K562 (cell line): ENCODE measurements around the gene ATP6V1G2. TPM values are rescaled to one million over a fixed set of nuclear protein-coding genes. Genes with fewer than 3 reads are reported as not detected.
A peak's percentile ranks its signal among the peaks of the same experiment; 100 is the strongest.

Experiments used
- CBX8 ChIP-seq: fragments of 200-600 bp; sonication (generic); IDR thresholded peaks from 2 replicates; pipeline ENCODE4 v1.6.1; 2012; ENCODE audit warnings: borderline replicate concordance, mixed run types, low read depth, mild to moderate bottlenecking, moderate library complexity, mixed read lengths, low read length, control low read depth, inconsistent platforms; ENCODE audit not compliant: poor library complexity, severe bottlenecking; ENCODE audit errors: extremely low read depth
- CHD1 ChIP-seq: fragments of 200-600 bp; sonication (generic); IDR thresholded peaks from one replicate; pipeline ENCODE4 v1.6.1; 2012; ENCODE audit warnings: mild to moderate bottlenecking, moderate library complexity, low read length, inconsistent platforms
- ETV1 ChIP-seq: fragments of 450-650 bp; conservative IDR thresholded peaks from 2 replicates; pipeline ENCODE4 v1.6.1; 2016; ENCODE audit warnings: missing genetic modification characterization, control low read depth, low read depth, missing compliant biosample characterization
- FOXJ2 ChIP-seq: fragments of 200-800 bp; sonication (Bioruptor generic); IDR thresholded peaks from 2 replicates; pipeline ENCODE4 v1.6.1; 2016; ENCODE audit warnings: missing genetic modification characterization, missing compliant biosample characterization
- HDGF ChIP-seq: fragments of 450-650 bp; IDR thresholded peaks from 2 replicates; pipeline ENCODE4 v1.6.1; 2016
- HNRNPLL ChIP-seq: fragments of 200-400 bp; formaldehyde crosslinking; IDR thresholded peaks from 2 replicates; pipeline ENCODE4 v1.6.1; 2017; ENCODE audit warnings: low read length, low read depth, mild to moderate bottlenecking; ENCODE audit not compliant: poor library complexity, severe bottlenecking
- LEF1 ChIP-seq: fragments of 450-650 bp; IDR thresholded peaks from 2 replicates; pipeline ENCODE4 v1.6.1; 2016; ENCODE audit warnings: mild to moderate bottlenecking
- TARDBP ChIP-seq: fragments of 450-650 bp; IDR thresholded peaks from 2 replicates; pipeline ENCODE4 v1.6.1; 2016
- ZNF239 ChIP-seq: fragments of 250-450 bp; sonication (Bioruptor Pico); IDR thresholded peaks from 2 replicates; pipeline ENCODE4 v1.4.0; 2020; ENCODE audit warnings: mild to moderate bottlenecking
- ZNF644 ChIP-seq: fragments of 200-800 bp; sonication (Bioruptor generic); IDR thresholded peaks from 2 replicates; pipeline ENCODE4 v1.6.1; 2016; ENCODE audit warnings: low read depth, missing genetic modification characterization, missing compliant biosample characterization
- ZNF766 ChIP-seq: fragments of 200-800 bp; sonication (Bioruptor generic); conservative IDR thresholded peaks from 2 replicates; pipeline ENCODE4 v1.6.1; 2016; ENCODE audit warnings: missing genetic modification characterization, missing compliant biosample characterization
- ZSCAN32 ChIP-seq: fragments of 450-650 bp; formaldehyde crosslinking; IDR thresholded peaks from 2 replicates; pipeline ENCODE4 v1.4.0; 2020; ENCODE audit warnings: mild to moderate bottlenecking, moderate library complexity
- polyA plus RNA-seq, 8 experiments: library from polyadenylated mRNA; depleted of rRNA in 4 of 8; stranded (reverse) in 5 of 8; unstranded in 3 of 8; fragments of >200 nt; fragmentation: Nextera tagmentation in 2 of 8; fragmentation: Illumina TruSeq in 1 of 8; extraction: Ambion mirVana in 2 of 8; extraction: Trizol in 1 of 8; gene quantifications; 2 replicates each; pipeline versions ENCODE4 v1.2.1 to v1.2.3, GENCODE V29; 2011 to 2014; ENCODE audit warnings: inconsistent platforms in 1 of 8, missing spikeins in 1 of 8
- total RNA-seq, 7 experiments: library from RNA; depleted of rRNA in 6 of 7; stranded (reverse); fragments of >200 nt in 6 of 7; fragmentation: Illumina TruSeq in 2 of 7; extraction: Trizol in 2 of 7; gene quantifications; 2 replicates each; pipeline versions ENCODE4 v1.2.1 to v1.2.3, GENCODE V29; 2011 to 2021; ENCODE audit warnings: low replicate concordance in 1 of 7
- TF ChIP-seq, protein P1 (sequence below): fragments of 250-450 bp; sonication (Bioruptor Pico); IDR thresholded peaks from 2 replicates; pipeline ENCODE4 v1.8.0; 2022; ENCODE audit warnings: moderate library complexity, mild to moderate bottlenecking, inconsistent platforms
- TF ChIP-seq, protein P2 (sequence below), 3 experiments: fragments of 200-800 bp in 1 of 3; fragments of 250-450 bp in 1 of 3; fragments of 450-650 bp in 1 of 3; sonication (Bioruptor Pico) in 1 of 3; sonication (Bioruptor generic) in 1 of 3; formaldehyde crosslinking in 1 of 3; IDR thresholded peaks; 2 replicates each; pipeline versions ENCODE4 v1.6.1 to v1.8.0; 2016 to 2022; ENCODE audit warnings: mild to moderate bottlenecking in 2 of 3, missing genetic modification characterization in 2 of 3, missing compliant biosample characterization in 1 of 3, moderate library complexity in 1 of 3
- TF ChIP-seq, protein P3 (sequence below): sonication (generic); IDR thresholded peaks from 2 replicates; pipeline ENCODE4 v1.6.1; 2016
- TF ChIP-seq, protein P4 (sequence below): fragments of 450-650 bp; IDR thresholded peaks from 2 replicates; pipeline ENCODE4 v1.6.1; 2016
- TF ChIP-seq, protein P5 (sequence below): sonication (generic); formaldehyde crosslinking; IDR thresholded peaks from 2 replicates; pipeline ENCODE4 v1.8.0; 2022; ENCODE audit warnings: missing genetic modification reagents, mild to moderate bottlenecking, borderline replicate concordance
- TF ChIP-seq, protein P6 (sequence below): fragments of 450-650 bp; IDR thresholded peaks from 2 replicates; pipeline ENCODE4 v1.6.1; 2016; ENCODE audit warnings: missing biosample characterization, missing genetic modification characterization

ATP6V1G2 gene
- total and polyA plus RNA-seq, 9 of the 15 experiments (the other 6 are each of a cell fraction or from before 2014, with no cell fraction given) = 0.14 to 1.5 (median 0.33) TPM

DNA sequence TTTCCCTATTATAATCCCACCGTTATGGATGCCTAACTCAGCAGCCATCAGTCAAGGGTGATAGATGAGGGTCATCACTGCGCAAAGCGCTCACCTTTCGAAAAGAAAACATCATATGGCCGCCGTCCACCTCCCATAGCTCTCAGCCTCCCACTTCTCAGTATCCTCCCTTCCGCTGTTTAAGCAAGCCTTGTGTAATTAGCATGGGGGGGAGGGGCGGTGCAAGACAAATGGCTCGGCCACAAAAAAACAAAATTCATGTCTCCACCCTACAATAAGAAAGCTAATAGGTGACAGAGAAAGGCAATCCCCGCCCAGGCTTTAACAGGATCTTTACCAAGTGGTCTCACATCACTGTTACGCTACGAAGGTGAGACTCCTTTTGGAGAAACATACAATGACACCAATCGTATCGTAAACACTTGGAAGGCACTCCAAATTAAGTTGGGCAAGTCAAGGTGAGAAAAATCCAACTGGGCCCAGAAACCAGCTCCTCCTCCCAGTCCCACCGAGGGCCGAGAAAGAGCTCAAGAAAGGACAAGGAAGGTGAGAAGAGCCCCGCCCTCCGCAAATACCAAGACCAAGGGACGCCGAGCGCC, 5.2 kb downstream of the ATP6V1G2 start (continued):
- TF ChIP-seq, protein P1, sequence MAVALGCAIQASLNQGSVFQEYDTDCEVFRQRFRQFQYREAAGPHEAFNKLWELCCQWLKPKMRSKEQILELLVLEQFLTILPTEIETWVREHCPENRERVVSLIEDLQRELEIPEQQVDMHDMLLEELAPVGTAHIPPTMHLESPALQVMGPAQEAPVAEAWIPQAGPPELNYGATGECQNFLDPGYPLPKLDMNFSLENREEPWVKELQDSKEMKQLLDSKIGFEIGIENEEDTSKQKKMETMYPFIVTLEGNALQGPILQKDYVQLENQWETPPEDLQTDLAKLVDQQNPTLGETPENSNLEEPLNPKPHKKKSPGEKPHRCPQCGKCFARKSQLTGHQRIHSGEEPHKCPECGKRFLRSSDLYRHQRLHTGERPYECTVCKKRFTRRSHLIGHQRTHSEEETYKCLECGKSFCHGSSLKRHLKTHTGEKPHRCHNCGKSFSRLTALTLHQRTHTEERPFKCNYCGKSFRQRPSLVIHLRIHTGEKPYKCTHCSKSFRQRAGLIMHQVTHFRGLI (CRISPR knock-in tag) = 0 out of 2 replicates have a peak, but pooled peaks have one; percentile 9
- 0 out of 2 replicates have a peak, but pooled peaks have one; percentile 7 for TF ChIP-seq ZNF766
- TF ChIP-seq HDGF = 0 out of 2 replicates have a peak, but pooled peaks have one; percentile 63
- TF ChIP-seq, protein P2, sequence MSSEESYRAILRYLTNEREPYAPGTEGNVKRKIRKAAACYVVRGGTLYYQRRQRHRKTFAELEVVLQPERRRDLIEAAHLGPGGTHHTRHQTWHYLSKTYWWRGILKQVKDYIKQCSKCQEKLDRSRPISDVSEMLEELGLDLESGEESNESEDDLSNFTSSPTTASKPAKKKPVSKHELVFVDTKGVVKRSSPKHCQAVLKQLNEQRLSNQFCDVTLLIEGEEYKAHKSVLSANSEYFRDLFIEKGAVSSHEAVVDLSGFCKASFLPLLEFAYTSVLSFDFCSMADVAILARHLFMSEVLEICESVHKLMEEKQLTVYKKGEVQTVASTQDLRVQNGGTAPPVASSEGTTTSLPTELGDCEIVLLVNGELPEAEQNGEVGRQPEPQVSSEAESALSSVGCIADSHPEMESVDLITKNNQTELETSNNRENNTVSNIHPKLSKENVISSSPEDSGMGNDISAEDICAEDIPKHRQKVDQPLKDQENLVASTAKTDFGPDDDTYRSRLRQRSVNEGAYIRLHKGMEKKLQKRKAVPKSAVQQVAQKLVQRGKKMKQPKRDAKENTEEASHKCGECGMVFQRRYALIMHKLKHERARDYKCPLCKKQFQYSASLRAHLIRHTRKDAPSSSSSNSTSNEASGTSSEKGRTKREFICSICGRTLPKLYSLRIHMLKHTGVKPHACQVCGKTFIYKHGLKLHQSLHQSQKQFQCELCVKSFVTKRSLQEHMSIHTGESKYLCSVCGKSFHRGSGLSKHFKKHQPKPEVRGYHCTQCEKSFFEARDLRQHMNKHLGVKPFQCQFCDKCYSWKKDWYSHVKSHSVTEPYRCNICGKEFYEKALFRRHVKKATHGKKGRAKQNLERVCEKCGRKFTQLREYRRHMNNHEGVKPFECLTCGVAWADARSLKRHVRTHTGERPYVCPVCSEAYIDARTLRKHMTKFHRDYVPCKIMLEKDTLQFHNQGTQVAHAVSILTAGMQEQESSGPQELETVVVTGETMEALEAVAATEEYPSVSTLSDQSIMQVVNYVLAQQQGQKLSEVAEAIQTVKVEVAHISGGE (CRISPR knock-in tag; IDR thresholded peaks at IDR 0.05) = no peak
- TF ChIP-seq TARDBP = peak; percentile 20; the same call in 1 of the 2 replicates
- no peak for TF ChIP-seq FOXJ2 (tag)
- no peak for TF ChIP-seq CBX8
- TF ChIP-seq, protein P3, sequence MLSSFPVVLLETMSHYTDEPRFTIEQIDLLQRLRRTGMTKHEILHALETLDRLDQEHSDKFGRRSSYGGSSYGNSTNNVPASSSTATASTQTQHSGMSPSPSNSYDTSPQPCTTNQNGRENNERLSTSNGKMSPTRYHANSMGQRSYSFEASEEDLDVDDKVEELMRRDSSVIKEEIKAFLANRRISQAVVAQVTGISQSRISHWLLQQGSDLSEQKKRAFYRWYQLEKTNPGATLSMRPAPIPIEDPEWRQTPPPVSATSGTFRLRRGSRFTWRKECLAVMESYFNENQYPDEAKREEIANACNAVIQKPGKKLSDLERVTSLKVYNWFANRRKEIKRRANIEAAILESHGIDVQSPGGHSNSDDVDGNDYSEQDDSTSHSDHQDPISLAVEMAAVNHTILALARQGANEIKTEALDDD = 0 out of 2 replicates have a peak, but pooled peaks have one; percentile 11
- peak; percentile 92 for TF ChIP-seq ETV1
- peak; percentile 42 for TF ChIP-seq HNRNPLL
- TF ChIP-seq, protein P4, sequence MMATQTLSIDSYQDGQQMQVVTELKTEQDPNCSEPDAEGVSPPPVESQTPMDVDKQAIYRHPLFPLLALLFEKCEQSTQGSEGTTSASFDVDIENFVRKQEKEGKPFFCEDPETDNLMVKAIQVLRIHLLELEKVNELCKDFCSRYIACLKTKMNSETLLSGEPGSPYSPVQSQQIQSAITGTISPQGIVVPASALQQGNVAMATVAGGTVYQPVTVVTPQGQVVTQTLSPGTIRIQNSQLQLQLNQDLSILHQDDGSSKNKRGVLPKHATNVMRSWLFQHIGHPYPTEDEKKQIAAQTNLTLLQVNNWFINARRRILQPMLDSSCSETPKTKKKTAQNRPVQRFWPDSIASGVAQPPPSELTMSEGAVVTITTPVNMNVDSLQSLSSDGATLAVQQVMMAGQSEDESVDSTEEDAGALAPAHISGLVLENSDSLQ = peak; percentile 24; the same call in 1 of the 2 replicates
- TF ChIP-seq ZSCAN32 (CRISPR knock-in tag) = peak; percentile 38; the same call in 1 of the 2 replicates
- TF ChIP-seq LEF1 = peak; percentile 10; the same call in 1 of the 2 replicates
- TF ChIP-seq, protein P5, sequence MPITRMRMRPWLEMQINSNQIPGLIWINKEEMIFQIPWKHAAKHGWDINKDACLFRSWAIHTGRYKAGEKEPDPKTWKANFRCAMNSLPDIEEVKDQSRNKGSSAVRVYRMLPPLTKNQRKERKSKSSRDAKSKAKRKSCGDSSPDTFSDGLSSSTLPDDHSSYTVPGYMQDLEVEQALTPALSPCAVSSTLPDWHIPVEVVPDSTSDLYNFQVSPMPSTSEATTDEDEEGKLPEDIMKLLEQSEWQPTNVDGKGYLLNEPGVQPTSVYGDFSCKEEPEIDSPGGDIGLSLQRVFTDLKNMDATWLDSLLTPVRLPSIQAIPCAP (CRISPR knock-in tag) = no peak
- TF ChIP-seq, protein P6, sequence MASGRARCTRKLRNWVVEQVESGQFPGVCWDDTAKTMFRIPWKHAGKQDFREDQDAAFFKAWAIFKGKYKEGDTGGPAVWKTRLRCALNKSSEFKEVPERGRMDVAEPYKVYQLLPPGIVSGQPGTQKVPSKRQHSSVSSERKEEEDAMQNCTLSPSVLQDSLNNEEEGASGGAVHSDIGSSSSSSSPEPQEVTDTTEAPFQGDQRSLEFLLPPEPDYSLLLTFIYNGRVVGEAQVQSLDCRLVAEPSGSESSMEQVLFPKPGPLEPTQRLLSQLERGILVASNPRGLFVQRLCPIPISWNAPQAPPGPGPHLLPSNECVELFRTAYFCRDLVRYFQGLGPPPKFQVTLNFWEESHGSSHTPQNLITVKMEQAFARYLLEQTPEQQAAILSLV (tag) = no peak
- TF ChIP-seq CHD1 = peak; percentile 98
- TF ChIP-seq ZNF644 (tag) = 0 out of 2 replicates have a peak, but pooled peaks have one; percentile 50
- TF ChIP-seq ZNF239 = no peak
